HepG2 (cell line): ENCODE data around the gene EXOC6B. TPM values are rescaled to one million over a fixed set of nuclear protein-coding genes. Genes with fewer than 3 reads are reported as not detected.

ENCODE experiments used
- ATAC-seq: fragments of 200-7000 bp; cut with Tn5 transposase; 3 replicates; pipeline ENCODE4 v1.9.1; 2020; ENCODE audit warnings: mild to moderate bottlenecking, moderate library complexity
- BruUV-seq: library from RNA; stranded (reverse); fragments of 400-500 nt; replicated peaks from 2 replicates; lab custom pipeline; 2021; lab: Mats Ljungman, UMichigan
- CTCF ChIA-PET: fragments of 300-600 bp; formaldehyde crosslinking; extraction: SDS; loops from one replicate; lab custom pipeline; 2021; ENCODE audit warnings: low total read pairs, inconsistent platforms, low intra/inter-chr PET ratio; lab: Yijun Ruan, JAX
- POLR2A ChIA-PET: fragments of 350-600 bp; sonication (Branson Sonifier 250); formaldehyde crosslinking; loops from one replicate; lab custom pipeline; 2020; ENCODE audit warnings: antibody characterized with exemption, inconsistent platforms; lab: Yijun Ruan, JAX
- DNase-seq: peaks from one replicate; pipeline ENCODE4 v3.0.0-alpha.2; 2015; ENCODE audit warnings: low spot score
- FAIRE-seq: peaks from 3 replicates; lab custom pipeline; 2011; peaks lifted over from hg19 to GRCh38; lab: Jason Lieb, UNC
- H2AFZ ChIP-seq: one replicate; pipeline ENCODE4 v1.6.1; 2011; ENCODE audit warnings: low read length, inconsistent platforms
- H3K27ac ChIP-seq: fragments of 300-600 bp; 3 replicates; pipeline ENCODE4 v1.8.0; 2011; ENCODE audit warnings: mixed run types, mild to moderate bottlenecking, mixed read lengths, low read length, inconsistent platforms; ENCODE audit not compliant: insufficient read depth; ENCODE audit errors: extremely low read length
- H3K27me3 ChIP-seq, 2 experiments: fragments of 200-600 bp in 1 of 2; 2 replicates in 1 of 2; 3 replicates in 1 of 2; pipeline versions ENCODE4 v1.6.0 to v1.8.0; 2011; ENCODE audit warnings: low read length in 2 of 2, mild to moderate bottlenecking in 2 of 2, moderate library complexity in 2 of 2, inconsistent platforms in 1 of 2; ENCODE audit not compliant: insufficient read depth in 2 of 2, control insufficient read depth in 1 of 2
- H3K36me3 ChIP-seq, 2 experiments: fragments of 200-600 bp in 1 of 2; replicated peaks in 1 of 2; 2 replicates in 1 of 2; 3 replicates in 1 of 2; pipeline versions ENCODE4 v1.5.1 to v1.8.0; 2011; ENCODE audit warnings: low read length in 2 of 2, inconsistent platforms in 1 of 2; ENCODE audit not compliant: insufficient read depth in 2 of 2, control insufficient read depth in 1 of 2
- H3K4me1 ChIP-seq: 2 replicates; pipeline ENCODE4 v1.5.1; 2012; ENCODE audit warnings: low read length, inconsistent platforms; ENCODE audit not compliant: insufficient read depth
- H3K4me2 ChIP-seq: 2 replicates; pipeline ENCODE4 v1.6.0; 2011; ENCODE audit warnings: low read depth, low read length, inconsistent platforms
- H3K4me3 ChIP-seq, 3 experiments: fragments of 200-600 bp in 1 of 3; sonication (generic), shearing (Covaris generic) in 1 of 3; replicated peaks in 1 of 3; 2 replicates each; pipeline ENCODE4 v1.5.1; 2011 to 2016; ENCODE audit warnings: low read length in 3 of 3, inconsistent platforms in 2 of 3, low read depth in 2 of 3, mild to moderate bottlenecking in 2 of 3, control low read depth in 1 of 3, mixed read lengths in 1 of 3; ENCODE audit not compliant: insufficient read depth in 1 of 3
- H3K79me2 ChIP-seq: one replicate; pipeline ENCODE4 v1.6.1; 2011; ENCODE audit warnings: low read length, inconsistent platforms; ENCODE audit not compliant: insufficient read depth
- H3K9ac ChIP-seq: 2 replicates; pipeline ENCODE4 v1.6.0; 2011; ENCODE audit warnings: mild to moderate bottlenecking, low read depth, low read length, inconsistent platforms; ENCODE audit not compliant: insufficient read depth
- H3K9me3 ChIP-seq: 2 replicates; pipeline ENCODE4 v1.5.1; 2012; ENCODE audit warnings: mild to moderate bottlenecking, low read length
- H4K20me1 ChIP-seq: 2 replicates; pipeline ENCODE4 v1.6.0; 2011; ENCODE audit warnings: inconsistent platforms, mild to moderate bottlenecking, low read length, moderate library complexity; ENCODE audit not compliant: insufficient read depth
- GATAD2A ChIP-seq: IDR thresholded peaks from 2 replicates; pipeline ENCODE4 v1.6.1; 2016
- HMG20A ChIP-seq: IDR thresholded peaks from 2 replicates; pipeline ENCODE4 v1.6.1; 2016; ENCODE audit warnings: borderline replicate concordance
- PPARG ChIP-seq: conservative IDR thresholded peaks from 2 replicates; pipeline ENCODE4 v1.6.1; 2016; ENCODE audit warnings: missing biosample characterization, missing genetic modification reagents
- ZNF652 ChIP-seq: IDR thresholded peaks from 2 replicates; pipeline ENCODE4 v1.6.1; 2016; ENCODE audit warnings: low read depth, borderline replicate concordance
- ZNF75D ChIP-seq: sonication (generic); formaldehyde crosslinking; IDR thresholded peaks from 2 replicates; pipeline ENCODE4 v1.8.1; 2023; ENCODE audit warnings: missing genetic modification reagents, mild to moderate bottlenecking, borderline replicate concordance
- WGBS: methylation state at CpG from one replicate; pipeline ENCODE4 v1.1.6; 2017; ENCODE audit warnings: low lambda C conversion rate; 5-methylcytosine and 5-hydroxymethylcytosine counted together
- in situ Hi-C: cut with HindIII; loops from 2 replicates; pipeline ENCODE4 v1.10.0; 2017; ENCODE audit warnings: low pct_unique_long_range_greater_than_20kb; ENCODE audit not compliant: extremely low pct_ligation_motif_present
- intact Hi-C: fragments of 100-400 bp; cut with micrococcal nuclease; formaldehyde crosslinking; loops from one replicate; pipeline ENCODE4 v1.10.0; 2022; ENCODE audit not compliant: unreplicated experiment
- polyA plus RNA-seq, 8 experiments: library from polyadenylated mRNA; depleted of rRNA in 3 of 8; stranded (reverse) in 7 of 8; unstranded in 1 of 8; fragments of >200 nt; fragmentation: Illumina TruSeq in 4 of 8; extraction: Trizol in 4 of 8; gene quantifications; 2 replicates each; pipeline versions ENCODE4 v1.2.1 to v1.2.3, GENCODE V29; 2011 to 2016; ENCODE audit warnings: low read depth in 4 of 8, missing spikeins in 1 of 8, mixed read lengths in 1 of 8; ENCODE audit not compliant: insufficient read depth in 1 of 8
- total RNA-seq, 5 experiments: library from RNA; depleted of rRNA; stranded (reverse); fragments of >200 nt; fragmentation: Illumina TruSeq; extraction: Trizol; gene quantifications; 2 replicates each; pipeline ENCODE4 v1.2.3, GENCODE V29; 2016; ENCODE audit warnings: low read depth in 1 of 5
- TF ChIP-seq, protein P1 (sequence below): sonication (generic); formaldehyde crosslinking; IDR thresholded peaks from 2 replicates; pipeline ENCODE4 v1.5.0; 2020; ENCODE audit warnings: mild to moderate bottlenecking, missing genetic modification reagents
- TF ChIP-seq, protein P2 (sequence below): sonication (generic); formaldehyde crosslinking; conservative IDR thresholded peaks from 2 replicates; pipeline ENCODE4 v1.4.0; 2020; ENCODE audit warnings: missing genetic modification reagents
- TF ChIP-seq, protein P3 (sequence below), 2 experiments: sonication (generic) in 1 of 2; formaldehyde crosslinking in 1 of 2; IDR thresholded peaks; 2 replicates each; pipeline versions ENCODE4 v1.4.0 to v1.6.1; 2016 to 2020; ENCODE audit warnings: borderline replicate concordance in 1 of 2, low read depth in 1 of 2, mild to moderate bottlenecking in 1 of 2, missing genetic modification reagents in 1 of 2

EXOC6B gene
- total and polyA plus RNA-seq, 2 of the 13 experiments (the other 11 are each of a cell fraction or from before 2014, with no cell fraction given) = 9.1 to 15.9 TPM

DNA sequence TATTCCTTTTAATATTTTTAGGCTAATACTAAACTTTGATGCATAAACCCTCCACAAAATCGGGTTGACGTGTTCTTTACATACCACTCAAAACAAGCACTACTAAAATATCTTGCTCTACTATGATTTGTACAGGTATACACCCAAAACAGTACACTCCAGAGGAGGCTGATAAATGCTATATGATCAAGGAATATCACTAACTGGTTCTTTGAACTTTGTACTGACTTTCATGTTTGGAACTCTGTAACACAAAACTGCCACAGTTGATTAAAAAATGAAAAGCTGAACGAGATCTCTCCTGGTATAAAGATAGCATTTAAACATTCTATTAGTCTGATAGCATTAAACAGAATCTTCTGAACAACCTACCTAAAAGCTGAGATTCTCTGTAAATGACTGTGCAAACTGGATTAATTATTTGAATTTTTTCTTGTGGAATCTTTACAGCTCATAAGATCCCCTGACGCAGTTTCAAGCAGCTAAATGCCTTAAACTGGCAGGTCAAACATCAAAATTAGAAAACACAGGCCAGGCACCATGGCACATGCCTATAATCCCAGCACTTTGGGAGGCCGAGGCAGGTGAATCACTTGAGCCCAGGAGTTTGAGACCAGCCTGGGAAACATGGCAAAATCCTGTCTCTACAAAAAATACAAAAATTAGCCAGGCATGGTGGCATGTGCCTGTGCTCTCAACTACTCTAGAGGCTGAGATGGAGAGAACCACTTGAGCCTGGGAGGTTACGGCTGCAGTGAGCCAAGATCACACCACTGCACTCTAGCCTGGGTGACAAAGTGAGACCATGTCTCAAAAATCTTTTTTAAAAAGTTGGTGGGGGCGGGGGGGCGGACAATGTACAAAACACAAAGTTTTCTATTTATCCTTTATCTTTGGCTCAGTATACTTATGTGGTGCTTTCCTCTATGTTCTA is 150.6 kb downstream of the EXOC6B start:
- CTCF ChIA-PET = no interaction called here
- in situ Hi-C loops = no loop called here
- no peak overlapping the region for H3K27ac ChIP-seq

DNA sequence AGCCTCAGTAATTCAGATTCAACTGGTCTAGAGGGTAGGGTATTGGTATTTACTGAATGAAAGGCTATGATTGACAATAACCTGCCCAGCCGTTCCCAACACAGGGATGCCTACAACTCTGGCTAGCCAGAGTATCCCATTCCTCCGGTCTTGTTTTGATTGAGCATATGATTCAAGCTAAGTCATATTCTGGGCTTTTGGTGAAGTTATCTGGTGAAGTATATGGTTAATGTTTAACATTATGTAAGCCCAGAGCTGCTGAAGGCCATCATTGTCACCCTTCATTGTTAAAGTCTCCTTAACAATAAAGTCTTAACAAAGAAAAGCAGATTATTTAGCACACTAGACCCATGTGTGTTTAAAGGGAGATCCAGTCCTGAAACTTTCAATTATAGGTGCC is 152.6 kb downstream of the EXOC6B start:
- H2AFZ ChIP-seq = no peak overlapping the region
- H3K27me3 ChIP-seq = no peaks in the 10 kb centered on the region
- FAIRE-seq (no peak), DNase-seq (peak; percentile 80), ATAC-seq (peak; percentile 82)
- POLR2A ChIA-PET = interaction anchor here (1.2 kb wide), 1 partner anchor 51 kb away, joined by 5 read pairs; no protein-coding TSS in a partner anchor
- no peak overlapping the region for H3K27ac ChIP-seq
- H4K20me1 ChIP-seq = no peaks in the 10 kb centered on the region
- peaks cover 49% of the 10 kb centered on the region for H3K4me1 ChIP-seq
- H3K79me2 ChIP-seq = no peaks in the 10 kb centered on the region
- no peaks in the 10 kb centered on the region for H3K36me3 ChIP-seq
- peak overlapping the region; percentile 29; the same call in 1 of the 2 replicates for H3K4me2 ChIP-seq
- CTCF ChIA-PET = no interaction called here
- H3K9ac ChIP-seq = no peak overlapping the region
- in situ Hi-C loops (no loop called here), intact Hi-C loops (no loop called here)
- peaks cover 1% of the 10 kb centered on the region; the same call in 1 of the 2 replicates for H3K9me3 ChIP-seq
- 68% methylated on average over 2 of the region's 2 CpGs for WGBS
- no peak overlapping the region for H3K4me3 ChIP-seq
- BruUV-seq = no TSS peak
- TF ChIP-seq HMG20A (CRISPR knock-in tag) (peak; percentile 28; the same call in 1 of the 2 replicates), GATAD2A (CRISPR knock-in tag) (peak; percentile 35), ZNF652 (CRISPR knock-in tag) (0 out of 2 replicates have a peak, but pooled peaks have one; percentile 47)
- TF ChIP-seq, protein P1, sequence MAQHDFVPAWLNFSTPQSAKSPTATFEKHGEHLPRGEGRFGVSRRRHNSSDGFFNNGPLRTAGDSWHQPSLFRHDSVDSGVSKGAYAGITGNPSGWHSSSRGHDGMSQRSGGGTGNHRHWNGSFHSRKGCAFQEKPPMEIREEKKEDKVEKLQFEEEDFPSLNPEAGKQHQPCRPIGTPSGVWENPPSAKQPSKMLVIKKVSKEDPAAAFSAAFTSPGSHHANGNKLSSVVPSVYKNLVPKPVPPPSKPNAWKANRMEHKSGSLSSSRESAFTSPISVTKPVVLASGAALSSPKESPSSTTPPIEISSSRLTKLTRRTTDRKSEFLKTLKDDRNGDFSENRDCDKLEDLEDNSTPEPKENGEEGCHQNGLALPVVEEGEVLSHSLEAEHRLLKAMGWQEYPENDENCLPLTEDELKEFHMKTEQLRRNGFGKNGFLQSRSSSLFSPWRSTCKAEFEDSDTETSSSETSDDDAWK (CRISPR knock-in tag) = no peak
- TF ChIP-seq, protein P2, sequence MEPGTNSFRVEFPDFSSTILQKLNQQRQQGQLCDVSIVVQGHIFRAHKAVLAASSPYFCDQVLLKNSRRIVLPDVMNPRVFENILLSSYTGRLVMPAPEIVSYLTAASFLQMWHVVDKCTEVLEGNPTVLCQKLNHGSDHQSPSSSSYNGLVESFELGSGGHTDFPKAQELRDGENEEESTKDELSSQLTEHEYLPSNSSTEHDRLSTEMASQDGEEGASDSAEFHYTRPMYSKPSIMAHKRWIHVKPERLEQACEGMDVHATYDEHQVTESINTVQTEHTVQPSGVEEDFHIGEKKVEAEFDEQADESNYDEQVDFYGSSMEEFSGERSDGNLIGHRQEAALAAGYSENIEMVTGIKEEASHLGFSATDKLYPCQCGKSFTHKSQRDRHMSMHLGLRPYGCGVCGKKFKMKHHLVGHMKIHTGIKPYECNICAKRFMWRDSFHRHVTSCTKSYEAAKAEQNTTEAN (CRISPR knock-in tag) = no peak
- TF ChIP-seq, protein P3, sequence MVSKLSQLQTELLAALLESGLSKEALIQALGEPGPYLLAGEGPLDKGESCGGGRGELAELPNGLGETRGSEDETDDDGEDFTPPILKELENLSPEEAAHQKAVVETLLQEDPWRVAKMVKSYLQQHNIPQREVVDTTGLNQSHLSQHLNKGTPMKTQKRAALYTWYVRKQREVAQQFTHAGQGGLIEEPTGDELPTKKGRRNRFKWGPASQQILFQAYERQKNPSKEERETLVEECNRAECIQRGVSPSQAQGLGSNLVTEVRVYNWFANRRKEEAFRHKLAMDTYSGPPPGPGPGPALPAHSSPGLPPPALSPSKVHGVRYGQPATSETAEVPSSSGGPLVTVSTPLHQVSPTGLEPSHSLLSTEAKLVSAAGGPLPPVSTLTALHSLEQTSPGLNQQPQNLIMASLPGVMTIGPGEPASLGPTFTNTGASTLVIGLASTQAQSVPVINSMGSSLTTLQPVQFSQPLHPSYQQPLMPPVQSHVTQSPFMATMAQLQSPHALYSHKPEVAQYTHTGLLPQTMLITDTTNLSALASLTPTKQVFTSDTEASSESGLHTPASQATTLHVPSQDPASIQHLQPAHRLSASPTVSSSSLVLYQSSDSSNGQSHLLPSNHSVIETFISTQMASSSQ (IDR thresholded peaks at IDR 0.05; ENCODE audit: low read depth) = peak; percentile 85
- TF ChIP-seq, protein P3 (CRISPR knock-in tag; IDR thresholded peaks at IDR 0.05; ENCODE audit: borderline replicate concordance) = peak; percentile 84; the same call in 1 of the 2 replicates

More for the DNA sequence above, 150.6 kb downstream of the EXOC6B start:
- no peak overlapping the region for H3K9ac ChIP-seq
- POLR2A ChIA-PET = no interaction called here
- no peak overlapping the region for H3K4me2 ChIP-seq
- no peaks in the 10 kb centered on the region for H3K9me3 ChIP-seq
- peaks cover 53% of the 10 kb centered on the region for H3K4me1 ChIP-seq
- intact Hi-C loops = loop anchor here (5.0 kb wide), 1 partner anchor 37 kb away; no protein-coding TSS in a partner anchor
- ATAC-seq (no peak), FAIRE-seq (no peak), DNase-seq (no peak)
- WGBS = 84% methylated on average over 8 of the region's 8 CpGs
- H3K36me3 ChIP-seq = no peaks in the 10 kb centered on the region; a peak in 1 of 5 replicates
- no peaks in the 10 kb centered on the region for H4K20me1 ChIP-seq
- no peaks in the 10 kb centered on the region for H3K27me3 ChIP-seq
- no peaks in the 10 kb centered on the region for H3K79me2 ChIP-seq
- TF ChIP-seq ZNF75D (CRISPR knock-in tag) (no peak), PPARG (0 out of 2 replicates have a peak, but pooled peaks have one; percentile 20)
- H2AFZ ChIP-seq = no peak overlapping the region
- no peak overlapping the region for H3K4me3 ChIP-seq
- no TSS peak for BruUV-seq
